ENCODE results near the gene KRTAP10-12. TPM values are rescaled to one million over a fixed set of nuclear protein-coding genes. Genes with fewer than 3 reads are reported as not detected.
A peak's percentile ranks its signal among the peaks of the same experiment; 100 is the strongest.

KRTAP10-12 gene
- polyA plus RNA-seq, 1 of the 3 experiments (the other 2 are of a cell fraction) = not detected

GRCh38 chr21:44702973-44703730 is 6.2 kb downstream of the KRTAP10-12 start:
- no peak for TF ChIP-seq CHD2 (IDR thresholded peaks at IDR 0.05; ENCODE audit: low read length, partially characterized antibody)
- TF ChIP-seq NFIC (IDR thresholded peaks at IDR 0.05; ENCODE audit: borderline replicate concordance) = no peak
- no peak for TF ChIP-seq GABPA (IDR thresholded peaks at IDR 0.05; ENCODE audit: low read depth)
- TF ChIP-seq GATA2 (CRISPR knock-in tag; IDR thresholded peaks at IDR 0.05) = no peak
- TF ChIP-seq FOXM1 (IDR thresholded peaks at IDR 0.05; ENCODE audit: low read depth) = no peak
- TF ChIP-seq POLR2AphosphoS5 (IDR thresholded peaks at IDR 0.05; ENCODE audit: low read depth, low read length) = no peak
- TF ChIP-seq RFX5 (IDR thresholded peaks at IDR 0.05; ENCODE audit: low read length) = no peak
- Histone ChIP-seq H3K9me2 (no peaks in the 10 kb centered on the region), H3K79me2 (ENCODE audit: insufficient read depth) (no peaks in the 10 kb centered on the region), H3K9ac (no peak overlapping the region), H3F3A (replicated peaks; ENCODE audit: insufficient read depth) (no peaks in the 10 kb centered on the region), H3K9me3 (no peaks in the 10 kb centered on the region), H3K4me1 (ENCODE audit: control insufficient read depth in 1 of 2, insufficient read depth in 2 of 2, low read depth in 1 of 2, low read length in 1 of 2) (no peaks in the 10 kb centered on the region), H3K27ac (ENCODE audit: low read depth in 2 of 2, low read length in 1 of 2) (no peak overlapping the region), H4K20me1 (ENCODE audit: insufficient read depth) (no peaks in the 10 kb centered on the region), H3K4me3 (ENCODE audit: low read depth in 2 of 2, low read length in 1 of 2) (no peak overlapping the region), H3K4me2 (no peak overlapping the region), H2AFZ (ENCODE audit: low read depth) (no peak overlapping the region), H3K27me3 (ENCODE audit: insufficient read depth) (peaks cover 83% of the 10 kb centered on the region), H3K36me3 (replicated peaks in 1 of 2; ENCODE audit: control insufficient read depth in 1 of 2, insufficient read depth in 2 of 2, low read length in 1 of 2) (no peaks in the 10 kb centered on the region)
- CTCF ChIA-PET = no interaction called here
- POLR2A ChIA-PET = no interaction called here
- 10% methylated on average over 12 of the region's 16 CpGs for WGBS (ENCODE audit: low lambda C conversion rate)
- peak; percentile 18 for DNase-seq

- CTCF ChIA-PET = no interaction called here
- TF ChIP-seq EP300 (IDR thresholded peaks at IDR 0.05; ENCODE audit: borderline replicate concordance in 1 of 2, low read depth in 1 of 2, low read length in 1 of 2) (no peak), USF2 (IDR thresholded peaks at IDR 0.05; ENCODE audit: borderline replicate concordance, low read depth, low read length) (no peak), ELF1 (IDR thresholded peaks at IDR 0.05) (no peak), NFIC (IDR thresholded peaks at IDR 0.05; ENCODE audit: borderline replicate concordance) (no peak), CHD2 (IDR thresholded peaks at IDR 0.05; ENCODE audit: low read length, partially characterized antibody) (no peak), SIN3A (IDR thresholded peaks at IDR 0.05; ENCODE audit: borderline replicate concordance, low read depth, low read length) (no peak), RCOR1 (IDR thresholded peaks at IDR 0.05; ENCODE audit: low read length) (no peak), TCF12 (IDR thresholded peaks at IDR 0.05) (no peak), USF1 (IDR thresholded peaks at IDR 0.05; ENCODE audit: borderline replicate concordance, low read depth) (no peak), FOSL2 (IDR thresholded peaks at IDR 0.05; ENCODE audit: borderline replicate concordance, low read depth) (no peak), TEAD4 (IDR thresholded peaks at IDR 0.05; ENCODE audit: borderline replicate concordance, insufficient read depth) (no peak), TAF1 (IDR thresholded peaks at IDR 0.05; ENCODE audit: borderline replicate concordance, low read depth, low read length) (no peak), GATA2 (CRISPR knock-in tag; IDR thresholded peaks at IDR 0.05) (no peak), RFX5 (IDR thresholded peaks at IDR 0.05; ENCODE audit: low read length) (no peak), IRF3 (IDR thresholded peaks at IDR 0.05; ENCODE audit: low read depth, low read length) (no peak), POLR2AphosphoS5 (IDR thresholded peaks at IDR 0.05; ENCODE audit: low read depth, low read length) (no peak)
- TF ChIP-seq, protein P1, sequence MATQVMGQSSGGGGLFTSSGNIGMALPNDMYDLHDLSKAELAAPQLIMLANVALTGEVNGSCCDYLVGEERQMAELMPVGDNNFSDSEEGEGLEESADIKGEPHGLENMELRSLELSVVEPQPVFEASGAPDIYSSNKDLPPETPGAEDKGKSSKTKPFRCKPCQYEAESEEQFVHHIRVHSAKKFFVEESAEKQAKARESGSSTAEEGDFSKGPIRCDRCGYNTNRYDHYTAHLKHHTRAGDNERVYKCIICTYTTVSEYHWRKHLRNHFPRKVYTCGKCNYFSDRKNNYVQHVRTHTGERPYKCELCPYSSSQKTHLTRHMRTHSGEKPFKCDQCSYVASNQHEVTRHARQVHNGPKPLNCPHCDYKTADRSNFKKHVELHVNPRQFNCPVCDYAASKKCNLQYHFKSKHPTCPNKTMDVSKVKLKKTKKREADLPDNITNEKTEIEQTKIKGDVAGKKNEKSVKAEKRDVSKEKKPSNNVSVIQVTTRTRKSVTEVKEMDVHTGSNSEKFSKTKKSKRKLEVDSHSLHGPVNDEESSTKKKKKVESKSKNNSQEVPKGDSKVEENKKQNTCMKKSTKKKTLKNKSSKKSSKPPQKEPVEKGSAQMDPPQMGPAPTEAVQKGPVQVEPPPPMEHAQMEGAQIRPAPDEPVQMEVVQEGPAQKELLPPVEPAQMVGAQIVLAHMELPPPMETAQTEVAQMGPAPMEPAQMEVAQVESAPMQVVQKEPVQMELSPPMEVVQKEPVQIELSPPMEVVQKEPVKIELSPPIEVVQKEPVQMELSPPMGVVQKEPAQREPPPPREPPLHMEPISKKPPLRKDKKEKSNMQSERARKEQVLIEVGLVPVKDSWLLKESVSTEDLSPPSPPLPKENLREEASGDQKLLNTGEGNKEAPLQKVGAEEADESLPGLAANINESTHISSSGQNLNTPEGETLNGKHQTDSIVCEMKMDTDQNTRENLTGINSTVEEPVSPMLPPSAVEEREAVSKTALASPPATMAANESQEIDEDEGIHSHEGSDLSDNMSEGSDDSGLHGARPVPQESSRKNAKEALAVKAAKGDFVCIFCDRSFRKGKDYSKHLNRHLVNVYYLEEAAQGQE (IDR thresholded peaks at IDR 0.05; ENCODE audit: low read depth, low read length) = no peak
Measured at GRCh38 chr21:44703731-44704635, 7.0 kb downstream of the KRTAP10-12 start.

More at GRCh38 chr21:44703731-44704635, 7.0 kb downstream of the KRTAP10-12 start:
- Histone ChIP-seq H2AFZ (ENCODE audit: low read depth) (no peak overlapping the region), H3K9ac (no peak overlapping the region), H3K27ac (ENCODE audit: low read depth in 2 of 2, low read length in 1 of 2) (no peak overlapping the region), H3K4me3 (ENCODE audit: low read depth in 2 of 2, low read length in 1 of 2) (no peak overlapping the region), H3K27me3 (ENCODE audit: insufficient read depth) (peaks cover 83% of the 10 kb centered on the region), H3K4me1 (ENCODE audit: control insufficient read depth in 1 of 2, insufficient read depth in 2 of 2, low read depth in 1 of 2, low read length in 1 of 2) (no peaks in the 10 kb centered on the region), H3K9me3 (no peaks in the 10 kb centered on the region), H3F3A (replicated peaks; ENCODE audit: insufficient read depth) (no peaks in the 10 kb centered on the region), H3K79me2 (ENCODE audit: insufficient read depth) (no peaks in the 10 kb centered on the region), H3K36me3 (replicated peaks in 1 of 2; ENCODE audit: control insufficient read depth in 1 of 2, insufficient read depth in 2 of 2, low read length in 1 of 2) (no peaks in the 10 kb centered on the region), H3K9me2 (no peaks in the 10 kb centered on the region), H4K20me1 (ENCODE audit: insufficient read depth) (no peaks in the 10 kb centered on the region), H3K4me2 (no peak overlapping the region)
- DNase-seq = peak; percentile 14
- POLR2A ChIA-PET = no interaction called here
- 22% methylated on average over 5 of the region's 13 CpGs for WGBS (ENCODE audit: low lambda C conversion rate)

Data from SK-N-SH (cell line).